ENCODE results near the gene SYNE3.
"Not testable (repeated sequence)": the region's sequence is repeated elsewhere in the genome, so short reads cannot be mapped to it uniquely, and the experiment has no call there.

The SYNE3 gene

DNA sequence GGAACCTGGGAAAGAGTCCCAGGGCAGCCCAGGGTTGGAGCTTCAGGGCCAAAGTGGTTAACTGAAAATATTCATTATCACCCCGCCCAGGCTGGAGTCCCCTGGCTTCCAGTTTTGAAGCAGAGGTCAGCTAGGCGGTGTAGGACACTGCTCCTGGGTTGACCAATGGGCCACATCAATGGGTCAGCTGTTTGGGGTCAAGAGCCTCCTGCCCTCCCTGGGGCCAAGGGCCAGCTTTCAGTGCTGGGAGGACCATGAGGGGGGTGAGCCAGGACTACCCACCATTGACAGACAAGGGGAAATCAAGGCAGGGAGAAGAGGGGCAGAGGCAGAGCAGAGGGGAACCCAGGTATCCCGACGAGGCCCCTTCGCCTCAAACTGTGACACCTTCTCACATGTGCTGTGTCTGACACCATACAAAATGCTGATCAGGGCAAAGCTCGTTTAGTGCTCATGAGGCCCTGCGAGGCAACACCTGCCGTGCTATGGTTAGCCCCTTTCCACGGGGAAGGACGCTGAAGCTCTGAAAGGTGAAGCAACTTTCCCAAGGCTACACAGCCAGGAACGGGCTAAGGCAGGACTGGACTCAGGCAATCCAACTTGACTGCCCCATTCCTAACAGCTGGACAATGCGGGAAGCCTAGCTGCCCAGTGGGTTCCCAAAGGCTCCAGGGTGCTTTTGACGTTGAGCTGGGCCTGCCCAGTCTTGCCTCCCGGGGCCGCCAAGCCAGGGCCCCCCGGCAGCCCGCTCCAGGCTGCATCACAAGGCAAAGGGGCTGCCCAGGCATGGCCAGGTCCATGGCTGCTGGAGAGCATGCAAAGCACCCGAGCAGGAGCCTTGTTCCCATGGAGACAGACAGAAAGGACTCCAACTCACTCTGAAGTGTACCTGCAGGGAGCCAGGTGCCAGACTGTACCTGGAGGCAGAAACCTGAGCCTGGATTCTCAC lies 2.0 kb downstream of the SYNE3 start:
- Histone ChIP-seq H3K27me3 (ENCODE audit: control insufficient read depth, insufficient read depth, low read length) (no peaks in the 10 kb centered on the region), H3K9me3 (ENCODE audit: control insufficient read depth, low read length) (no peaks in the 10 kb centered on the region), H3K4me2 (ENCODE audit: low read length) (no peak overlapping the region), H2AFZ (peak overlapping the region; percentile 92), H3K4me3 (ENCODE audit: low read depth, low read length) (no peak overlapping the region), H3K79me2 (peaks cover 2% of the 10 kb centered on the region), H3K36me3 (ENCODE audit: control insufficient read depth, insufficient read depth, low read length) (no peaks in the 10 kb centered on the region), H3K27ac (peak overlapping the region; percentile 55), H3K9ac (no peak overlapping the region), H3K4me1 (peaks cover 15% of the 10 kb centered on the region)
- TF ChIP-seq, protein P1, sequence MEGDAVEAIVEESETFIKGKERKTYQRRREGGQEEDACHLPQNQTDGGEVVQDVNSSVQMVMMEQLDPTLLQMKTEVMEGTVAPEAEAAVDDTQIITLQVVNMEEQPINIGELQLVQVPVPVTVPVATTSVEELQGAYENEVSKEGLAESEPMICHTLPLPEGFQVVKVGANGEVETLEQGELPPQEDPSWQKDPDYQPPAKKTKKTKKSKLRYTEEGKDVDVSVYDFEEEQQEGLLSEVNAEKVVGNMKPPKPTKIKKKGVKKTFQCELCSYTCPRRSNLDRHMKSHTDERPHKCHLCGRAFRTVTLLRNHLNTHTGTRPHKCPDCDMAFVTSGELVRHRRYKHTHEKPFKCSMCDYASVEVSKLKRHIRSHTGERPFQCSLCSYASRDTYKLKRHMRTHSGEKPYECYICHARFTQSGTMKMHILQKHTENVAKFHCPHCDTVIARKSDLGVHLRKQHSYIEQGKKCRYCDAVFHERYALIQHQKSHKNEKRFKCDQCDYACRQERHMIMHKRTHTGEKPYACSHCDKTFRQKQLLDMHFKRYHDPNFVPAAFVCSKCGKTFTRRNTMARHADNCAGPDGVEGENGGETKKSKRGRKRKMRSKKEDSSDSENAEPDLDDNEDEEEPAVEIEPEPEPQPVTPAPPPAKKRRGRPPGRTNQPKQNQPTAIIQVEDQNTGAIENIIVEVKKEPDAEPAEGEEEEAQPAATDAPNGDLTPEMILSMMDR (IDR thresholded peaks at IDR 0.05) = no peak

GRCh38 chr14:95513291-95513690 lies 3.2 kb downstream of the SYNE3 start:
- H3K27me3 ChIP-seq (ENCODE audit: control insufficient read depth, insufficient read depth, low read length) = no peaks in the 10 kb centered on the region
- no peaks in the 10 kb centered on the region for H3K36me3 ChIP-seq (ENCODE audit: control insufficient read depth, insufficient read depth, low read length)
- H3K9me3 ChIP-seq (ENCODE audit: control insufficient read depth, low read length) = no peaks in the 10 kb centered on the region
- no peak overlapping the region for H3K4me2 ChIP-seq (ENCODE audit: low read length)
- TF ChIP-seq, protein P1 (IDR thresholded peaks at IDR 0.05) = no peak
- H2AFZ ChIP-seq = no peak overlapping the region
- peaks cover 15% of the 10 kb centered on the region for H3K4me1 ChIP-seq
- no peak overlapping the region for H3K27ac ChIP-seq
- H3K9ac ChIP-seq = no peak overlapping the region
- H3K79me2 ChIP-seq = peaks cover 2% of the 10 kb centered on the region
- H3K4me3 ChIP-seq (ENCODE audit: low read depth, low read length) = no peak overlapping the region

DNA sequence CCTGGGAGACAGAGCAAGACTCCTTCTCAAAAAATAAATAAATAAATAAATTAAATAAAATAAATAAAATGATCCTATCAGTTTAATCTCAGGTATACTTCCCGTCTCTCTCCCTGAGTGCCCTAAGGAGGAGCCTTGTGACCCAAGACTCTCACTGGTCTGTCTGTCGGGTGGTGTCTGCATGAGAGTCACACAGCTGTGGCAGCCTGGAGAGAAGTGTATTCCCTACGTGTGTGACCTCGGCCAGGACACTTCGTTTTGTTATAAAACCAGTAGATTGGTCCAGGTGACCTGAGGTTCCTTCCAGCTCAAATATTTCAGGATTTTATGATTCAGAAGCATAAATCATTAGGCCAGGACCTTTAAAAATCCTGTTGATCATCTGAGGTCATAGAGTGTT lies 4.8 kb downstream of the SYNE3 start:
- H3K9me3 ChIP-seq (ENCODE audit: control insufficient read depth, low read length) = no peaks in the 10 kb centered on the region
- TF ChIP-seq, protein P1 (IDR thresholded peaks at IDR 0.05) = no peak
- peaks cover 9% of the 10 kb centered on the region for H3K4me1 ChIP-seq
- H3K27ac ChIP-seq = no peak overlapping the region
- no peaks in the 10 kb centered on the region for H3K36me3 ChIP-seq (ENCODE audit: control insufficient read depth, insufficient read depth, low read length)
- peaks cover 2% of the 10 kb centered on the region for H3K79me2 ChIP-seq
- no peak overlapping the region for H3K4me3 ChIP-seq (ENCODE audit: low read depth, low read length)
- no peaks in the 10 kb centered on the region for H3K27me3 ChIP-seq (ENCODE audit: control insufficient read depth, insufficient read depth, low read length)
- no peak overlapping the region for H3K4me2 ChIP-seq (ENCODE audit: low read length)
- no peak overlapping the region for H2AFZ ChIP-seq
- no peak overlapping the region for H3K9ac ChIP-seq

- Histone ChIP-seq H3K27ac (no peak overlapping the region), H3K79me2 (peaks cover 2% of the 10 kb centered on the region), H3K4me3 (ENCODE audit: low read depth, low read length) (no peak overlapping the region), H2AFZ (no peak overlapping the region), H3K27me3 (ENCODE audit: control insufficient read depth, insufficient read depth, low read length) (no peaks in the 10 kb centered on the region), H3K36me3 (ENCODE audit: control insufficient read depth, insufficient read depth, low read length) (no peaks in the 10 kb centered on the region), H3K9me3 (ENCODE audit: control insufficient read depth, low read length) (no peaks in the 10 kb centered on the region), H3K9ac (no peak overlapping the region), H3K4me1 (peaks cover 9% of the 10 kb centered on the region), H3K4me2 (ENCODE audit: low read length) (no peak overlapping the region)
- TF ChIP-seq, protein P1 (IDR thresholded peaks at IDR 0.05) = no peak
These were observed 5.6 kb downstream of the SYNE3 start for GRCh38 chr14:95510804-95511203.

DNA sequence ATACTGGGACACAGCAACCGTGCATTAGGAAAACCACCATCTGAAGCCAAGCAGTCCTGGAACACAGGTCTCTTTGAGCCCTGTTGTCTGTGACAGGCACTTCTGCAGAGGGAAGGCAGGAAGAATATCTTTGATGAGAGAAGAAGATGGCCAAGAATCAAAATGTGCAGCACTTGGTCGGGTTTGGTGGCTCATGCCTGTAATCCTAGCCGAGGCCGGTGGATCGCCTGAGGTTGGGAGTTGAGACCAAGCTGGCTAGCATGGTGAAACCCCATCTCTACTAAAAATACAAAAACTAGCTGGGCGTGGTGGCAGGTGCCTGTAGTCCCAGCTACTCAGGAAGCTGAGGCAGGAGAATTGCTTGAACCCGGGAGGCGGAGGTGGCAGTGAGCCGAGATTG lies 6.1 kb downstream of the SYNE3 start:
- not testable (repeated sequence) for H3K4me1 ChIP-seq; H3K79me2 ChIP-seq; H3K27me3 ChIP-seq (ENCODE audit: control insufficient read depth, insufficient read depth, low read length); H3K4me2 ChIP-seq (ENCODE audit: low read length); H3K36me3 ChIP-seq (ENCODE audit: control insufficient read depth, insufficient read depth, low read length); H3K9ac ChIP-seq; H2AFZ ChIP-seq; H3K27ac ChIP-seq; H3K9me3 ChIP-seq (ENCODE audit: control insufficient read depth, low read length); H3K4me3 ChIP-seq (ENCODE audit: low read depth, low read length)

All from parathyroid adenoma (tissue), 2 donors.